Activated T-cell treated with anti-CD3 and anti-CD28 coated beads, Interleukin-2, amount 50 U/mL, for 4 hours (primary cell): ENCODE results near the gene NPBWR2. TPM values are rescaled to one million over a fixed set of nuclear protein-coding genes. Genes with fewer than 3 reads are reported as not detected.
"Not testable (repeated sequence)": the region's sequence is repeated elsewhere in the genome, so short reads cannot be mapped to it uniquely, and the experiment has no call there.

Source experiments
- ATAC-seq, 2 donors: fragments of 200-7000 bp; cut with Tn5 transposase; one replicate each; pipeline ENCODE4 v1.10.0; 2021
- DNase-seq: peaks from one replicate; pipeline ENCODE4 v3.0.0-alpha.2; 2020
- H3K27me3 Mint-ChIP-seq: one replicate; pipeline ENCODE4 v1.8.0; 2021; ENCODE audit warnings: low read depth, mixed read lengths
- H3K36me3 Mint-ChIP-seq: one replicate; pipeline ENCODE4 v1.8.0; 2022; ENCODE audit warnings: mixed read lengths; ENCODE audit not compliant: insufficient read depth
- H3K4me1 Mint-ChIP-seq: one replicate; pipeline ENCODE4 v1.8.0; 2021; ENCODE audit warnings: low read depth, mixed read lengths
- H3K4me3 Mint-ChIP-seq: one replicate; pipeline ENCODE4 v1.8.0; 2021; ENCODE audit warnings: mild to moderate bottlenecking, moderate library complexity, mixed read lengths
- H3K9me3 Mint-ChIP-seq: one replicate; pipeline ENCODE4 v1.8.0; 2021; ENCODE audit warnings: mixed read lengths
- total RNA-seq, 3 donors: library from RNA; stranded (reverse); gene quantifications; one replicate each; pipeline ENCODE4 v1.2.1, GENCODE V29; 2021

Gene NPBWR2
- total RNA-seq, 3 donors from 2014 or later, result not detected

DNA sequence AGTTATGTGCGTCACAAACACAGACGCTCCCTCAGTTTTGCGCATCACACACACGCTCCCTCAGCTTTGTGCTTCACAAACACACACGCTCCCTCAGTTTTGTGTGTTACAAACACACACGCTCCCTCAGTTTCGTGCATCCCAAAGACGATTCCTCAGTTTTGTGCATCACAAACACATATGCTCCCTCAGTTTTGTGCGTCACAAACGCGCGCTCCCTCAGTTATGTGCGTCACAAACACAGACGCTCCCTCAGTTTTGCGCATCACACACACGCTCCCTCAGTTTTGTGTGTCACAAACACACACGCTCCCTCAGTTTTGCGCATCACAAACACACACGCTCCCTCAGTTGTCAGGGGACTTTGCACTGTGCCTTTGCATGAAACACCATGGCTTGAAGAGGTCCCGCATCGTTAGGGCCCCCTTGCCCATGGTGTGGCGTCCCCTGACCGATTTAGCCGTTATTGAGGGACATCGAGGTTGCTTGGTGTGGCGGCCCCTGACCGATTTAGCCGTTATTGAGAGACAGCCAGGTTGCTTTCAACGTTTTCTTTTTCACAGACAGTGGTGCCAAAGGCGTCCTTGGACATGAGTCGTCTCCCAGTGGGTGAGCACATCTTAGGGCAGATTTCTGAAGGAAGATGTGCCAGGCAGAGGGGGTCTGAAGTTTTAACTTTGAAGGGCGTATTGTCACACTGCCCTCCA is 28.8 kb upstream of the NPBWR2 start:
- H3K4me3 Mint-ChIP-seq, result no peak overlapping the region
- no peaks in the 10 kb centered on the region for H3K4me1 Mint-ChIP-seq
- DNase-seq (peak; percentile 2), ATAC-seq (no peak)
- H3K27me3 Mint-ChIP-seq, result peaks cover 7% of the 10 kb centered on the region
- no peaks in the 10 kb centered on the region for H3K36me3 Mint-ChIP-seq
- H3K9me3 Mint-ChIP-seq, result no peaks in the 10 kb centered on the region

DNA sequence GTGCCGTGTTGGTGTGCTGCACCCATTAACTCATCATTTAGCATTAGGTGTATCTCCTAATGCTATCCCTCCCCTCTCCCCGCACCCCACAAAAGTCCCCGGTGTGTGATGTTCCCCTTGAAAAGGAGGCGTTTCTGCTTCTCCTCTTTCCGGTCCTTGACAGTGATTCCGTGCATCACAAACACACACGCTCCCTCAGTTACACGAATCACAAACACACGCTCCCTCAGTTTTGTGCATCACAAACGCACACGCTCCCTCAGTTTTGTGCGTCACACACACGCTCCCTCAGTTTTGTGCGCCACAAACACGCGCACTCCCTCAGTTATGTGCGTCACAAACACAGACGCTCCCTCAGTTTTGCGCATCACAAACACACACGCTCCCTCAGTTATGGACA is 27.4 kb upstream of the NPBWR2 start:
- not testable (repeated sequence) for ATAC-seq, DNase-seq, H3K36me3 Mint-ChIP-seq, H3K4me1 Mint-ChIP-seq, H3K9me3 Mint-ChIP-seq, H3K4me3 Mint-ChIP-seq, H3K27me3 Mint-ChIP-seq

DNA sequence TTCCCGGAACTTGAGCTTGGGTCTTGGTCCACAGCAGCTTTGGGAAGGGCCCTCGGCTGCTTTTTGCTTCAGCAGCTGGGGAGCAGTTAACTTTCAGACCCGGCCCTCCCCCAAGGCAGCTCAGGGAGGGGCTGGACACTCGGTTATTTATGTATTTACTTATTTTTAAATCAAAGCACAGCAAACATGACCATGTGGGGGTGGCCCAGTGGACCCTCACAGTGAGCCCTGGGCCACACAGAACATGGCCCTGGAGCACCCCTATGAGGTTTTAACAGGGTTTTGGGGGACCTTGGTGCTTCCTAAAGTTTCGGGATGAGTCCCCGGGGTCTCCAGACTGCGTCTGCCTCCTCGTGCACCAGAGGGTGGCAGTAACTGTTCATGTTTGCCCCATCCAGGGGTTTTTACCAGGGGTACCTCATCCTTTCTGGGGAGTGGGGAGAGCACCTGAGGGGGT is 26.6 kb upstream of the NPBWR2 start:
- H3K4me3 Mint-ChIP-seq, result no peak overlapping the region
- no peaks in the 10 kb centered on the region for H3K4me1 Mint-ChIP-seq
- peaks cover 12% of the 10 kb centered on the region for H3K27me3 Mint-ChIP-seq
- DNase-seq, result peak; percentile 1
- ATAC-seq, result no peak
- H3K36me3 Mint-ChIP-seq, result no peaks in the 10 kb centered on the region
- H3K9me3 Mint-ChIP-seq, result no peaks in the 10 kb centered on the region

DNA sequence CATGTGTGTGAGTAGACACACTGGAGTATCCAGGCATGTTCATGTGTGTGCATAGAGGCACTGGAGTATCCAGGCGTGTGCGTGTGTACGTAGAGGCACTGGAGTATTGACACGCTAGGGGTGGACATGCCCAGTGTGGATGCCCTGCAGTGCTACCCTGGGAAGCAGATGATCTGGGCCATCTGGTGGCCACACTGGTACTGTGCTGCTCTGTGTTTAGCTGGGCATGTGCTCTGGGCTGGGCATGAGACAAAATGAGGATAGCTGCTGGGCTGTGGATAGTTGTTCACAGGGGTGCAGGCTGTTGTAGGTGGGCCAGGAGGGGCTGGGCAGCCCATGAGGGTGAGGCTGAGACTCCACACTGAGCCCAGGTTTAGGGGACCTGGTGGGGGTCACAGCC is 24.0 kb upstream of the NPBWR2 start:
- no peaks in the 10 kb centered on the region for H3K4me1 Mint-ChIP-seq
- H3K36me3 Mint-ChIP-seq, result no peaks in the 10 kb centered on the region
- DNase-seq (peak; percentile 1), ATAC-seq (no peak)
- no peaks in the 10 kb centered on the region for H3K9me3 Mint-ChIP-seq
- no peak overlapping the region for H3K4me3 Mint-ChIP-seq
- peaks cover 18% of the 10 kb centered on the region for H3K27me3 Mint-ChIP-seq

DNA sequence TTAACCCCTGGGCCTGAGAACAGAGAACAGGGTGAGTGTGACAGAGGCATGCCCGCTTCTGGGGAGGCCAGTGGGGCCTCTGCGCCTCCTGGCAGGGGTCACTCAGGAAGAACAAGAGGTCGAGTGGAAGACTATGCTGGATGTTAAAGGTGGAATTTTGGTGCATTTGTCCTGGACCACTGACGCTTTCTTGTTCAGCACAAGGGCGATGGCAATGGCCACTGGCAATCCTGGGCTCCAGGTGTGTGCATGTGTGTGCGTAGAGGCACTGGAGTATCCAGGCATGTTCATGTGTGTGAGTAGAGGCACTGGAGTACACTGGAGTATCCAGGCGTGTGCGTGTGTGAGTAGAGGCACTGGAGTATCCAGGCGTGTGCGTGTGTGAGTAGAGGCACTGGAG is 23.5 kb upstream of the NPBWR2 start:
- DNase-seq (no peak), ATAC-seq (no peak)
- peaks cover 18% of the 10 kb centered on the region for H3K27me3 Mint-ChIP-seq
- no peaks in the 10 kb centered on the region for H3K4me1 Mint-ChIP-seq
- no peaks in the 10 kb centered on the region for H3K9me3 Mint-ChIP-seq
- no peak overlapping the region for H3K4me3 Mint-ChIP-seq
- H3K36me3 Mint-ChIP-seq, result no peaks in the 10 kb centered on the region

DNA sequence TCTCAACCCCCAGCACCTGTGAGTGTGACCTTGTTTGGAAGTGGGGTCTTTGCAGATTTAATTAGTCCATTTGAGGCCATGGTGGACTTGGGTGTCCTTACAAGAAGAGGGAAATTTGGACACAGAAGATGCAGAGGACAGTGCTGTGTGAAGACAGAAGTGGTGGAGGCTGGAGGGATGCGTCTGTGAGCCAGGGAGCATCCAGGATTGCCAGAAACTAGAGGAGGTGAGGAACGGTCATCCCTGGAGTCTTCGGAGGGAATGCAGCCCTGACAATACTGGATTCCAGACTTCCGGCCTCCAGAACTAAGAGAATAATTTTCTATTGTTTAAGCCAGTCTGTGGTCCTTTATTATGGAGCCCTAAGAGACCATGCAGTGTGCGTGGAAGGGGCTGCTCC is 22.9 kb upstream of the NPBWR2 start:
- no peak for DNase-seq

DNA sequence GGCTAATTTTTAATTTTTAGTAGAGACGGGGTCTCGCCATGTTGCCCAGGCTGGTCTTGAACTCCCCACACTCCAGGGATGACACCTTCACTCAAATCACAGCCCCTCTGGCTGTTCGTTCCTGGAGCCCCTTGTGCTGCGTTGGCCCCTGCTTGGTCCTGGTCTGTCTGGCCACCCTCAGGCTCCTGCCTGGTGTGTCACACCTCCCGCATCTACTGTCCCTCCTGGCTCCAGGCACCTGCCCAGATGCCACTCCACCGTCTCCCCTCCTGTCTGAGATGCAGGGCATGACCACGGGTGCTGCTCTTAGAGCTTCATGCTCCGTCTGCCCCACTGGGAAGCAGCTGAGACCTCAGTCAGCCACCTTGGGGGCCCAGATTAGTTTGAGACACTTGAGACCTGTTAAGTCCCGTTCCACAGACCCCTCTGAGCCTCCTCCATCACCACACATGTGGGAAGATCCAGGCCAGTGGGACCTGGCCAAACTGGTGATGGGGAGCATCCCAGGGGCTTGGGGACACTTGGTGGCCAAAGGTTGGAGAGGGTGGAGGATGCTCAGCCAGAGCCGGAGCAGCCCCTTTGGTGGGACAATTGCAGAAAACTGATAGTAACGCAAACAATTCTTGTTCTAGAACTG is 21.9 kb upstream of the NPBWR2 start:
- H3K27me3 Mint-ChIP-seq, result peaks cover 23% of the 10 kb centered on the region
- H3K36me3 Mint-ChIP-seq, result no peaks in the 10 kb centered on the region
- no peaks in the 10 kb centered on the region for H3K9me3 Mint-ChIP-seq
- H3K4me1 Mint-ChIP-seq, result no peaks in the 10 kb centered on the region
- DNase-seq, result no peak
- no peak for ATAC-seq
- no peak overlapping the region for H3K4me3 Mint-ChIP-seq

More for the DNA sequence above, 22.9 kb upstream of the NPBWR2 start:
- no peak for ATAC-seq
- Mint-ChIP-seq H3K4me3 (no peak overlapping the region), H3K27me3 (peaks cover 19% of the 10 kb centered on the region), H3K4me1 (no peaks in the 10 kb centered on the region), H3K9me3 (no peaks in the 10 kb centered on the region), H3K36me3 (no peaks in the 10 kb centered on the region)

DNA sequence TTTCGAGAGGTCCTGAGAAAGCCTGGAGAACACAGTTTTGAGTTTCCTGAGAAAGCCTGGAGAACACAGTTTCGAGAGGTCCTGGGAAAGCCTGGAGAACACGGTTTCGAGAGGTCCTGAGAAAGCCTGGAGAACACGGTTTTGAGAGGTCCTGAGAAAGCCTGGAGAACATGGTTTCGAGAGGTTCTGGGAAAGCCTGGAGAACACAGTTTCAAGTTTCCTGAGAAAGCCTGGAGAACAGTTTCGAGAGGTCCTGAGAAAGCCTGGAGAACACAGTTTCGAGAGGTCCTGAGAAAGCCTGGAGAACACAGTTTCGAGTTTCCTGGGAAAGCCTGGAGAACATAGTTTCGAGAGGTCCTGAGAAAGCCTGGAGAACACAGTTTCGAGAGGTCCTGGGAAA is 16.2 kb upstream of the NPBWR2 start:
- not testable (repeated sequence) for ATAC-seq, H3K9me3 Mint-ChIP-seq, H3K36me3 Mint-ChIP-seq, H3K4me3 Mint-ChIP-seq, DNase-seq
- Mint-ChIP-seq H3K27me3 (peaks cover 20% of the 10 kb centered on the region), H3K4me1 (peaks cover 10% of the 10 kb centered on the region)

DNA sequence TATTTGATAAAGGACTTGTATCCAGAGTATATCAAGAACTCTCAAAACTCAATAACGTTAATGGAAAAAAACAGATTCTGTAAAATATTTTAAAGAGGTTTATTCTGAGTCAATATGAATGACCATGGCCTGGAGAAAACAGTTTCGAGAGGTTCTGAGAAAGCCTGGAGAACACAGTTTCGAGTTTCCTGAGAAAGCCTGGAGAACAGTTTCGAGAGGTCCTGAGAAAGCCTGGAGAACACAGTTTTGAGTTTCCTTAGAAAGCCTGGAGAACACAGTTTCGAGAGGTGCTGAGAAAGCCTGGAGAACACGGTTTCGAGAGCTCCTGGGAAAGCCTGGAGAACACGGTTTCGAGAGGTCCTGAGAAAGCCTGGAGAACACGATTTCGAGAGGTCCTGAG is 15.6 kb upstream of the NPBWR2 start:
- not testable (repeated sequence) for H3K9me3 Mint-ChIP-seq, H3K36me3 Mint-ChIP-seq, DNase-seq, ATAC-seq, H3K4me3 Mint-ChIP-seq
- peaks cover 15% of the 10 kb centered on the region for H3K27me3 Mint-ChIP-seq
- peaks cover 10% of the 10 kb centered on the region for H3K4me1 Mint-ChIP-seq

DNA sequence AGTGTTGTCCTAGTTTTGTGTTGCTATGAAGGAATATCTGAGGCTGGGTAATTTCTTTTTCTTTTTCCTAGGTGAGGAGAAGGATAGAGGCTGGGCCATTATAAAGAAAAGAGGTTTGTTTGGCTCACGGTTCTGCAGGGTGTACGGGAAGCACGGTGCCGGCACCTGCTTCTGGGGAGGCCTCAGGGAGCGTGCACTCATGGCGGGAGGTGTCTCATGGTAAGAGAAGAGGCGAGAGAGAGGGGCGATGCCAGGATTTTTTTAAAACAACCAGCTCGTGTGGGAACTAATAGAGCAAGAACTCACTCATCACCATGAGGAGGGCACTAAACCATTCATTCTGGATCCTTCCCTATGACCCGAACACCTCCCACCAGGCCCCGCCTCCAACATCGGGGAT is 14.2 kb upstream of the NPBWR2 start:
- Mint-ChIP-seq H3K36me3 (no peaks in the 10 kb centered on the region), H3K9me3 (no peaks in the 10 kb centered on the region), H3K4me3 (no peak overlapping the region), H3K4me1 (peaks cover 10% of the 10 kb centered on the region), H3K27me3 (peaks cover 15% of the 10 kb centered on the region)
- ATAC-seq, result no peak
- DNase-seq, result no peak

DNA sequence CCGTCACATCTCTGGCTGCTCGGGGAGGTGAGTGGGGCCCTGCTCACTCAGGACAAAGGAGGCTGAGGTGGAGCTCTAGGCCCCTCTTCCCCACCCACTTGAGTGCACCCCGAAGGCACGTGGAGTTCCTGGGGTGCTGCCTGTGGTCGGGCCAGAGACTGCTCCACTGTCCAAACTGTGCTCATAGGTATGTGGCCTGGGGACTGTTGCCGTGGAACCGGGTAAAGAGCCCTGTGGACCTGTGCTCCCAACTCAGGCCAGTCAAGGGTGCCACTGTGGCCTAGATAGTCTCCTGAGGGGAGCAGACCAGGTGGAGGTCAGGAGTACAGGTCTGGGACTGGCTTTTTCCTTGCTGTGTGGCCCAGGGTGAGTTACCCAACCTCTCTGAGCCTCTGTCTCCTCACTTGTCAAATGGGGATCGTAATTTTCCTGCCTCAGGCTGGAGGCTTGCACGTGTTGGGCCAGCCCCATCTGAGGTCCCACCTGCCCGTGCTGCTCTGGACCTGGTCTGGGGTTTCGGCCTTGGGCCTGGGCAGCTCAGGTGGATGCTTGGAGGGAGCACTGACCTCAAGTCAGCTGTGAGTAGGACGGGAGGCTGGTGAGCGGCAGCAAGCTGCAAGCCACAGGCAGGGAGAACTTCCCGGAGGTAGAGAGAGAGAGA is 12.4 kb upstream of the NPBWR2 start:
- ATAC-seq, result peak in 1 of 2 donors; percentile 19
- no peak for DNase-seq

DNA sequence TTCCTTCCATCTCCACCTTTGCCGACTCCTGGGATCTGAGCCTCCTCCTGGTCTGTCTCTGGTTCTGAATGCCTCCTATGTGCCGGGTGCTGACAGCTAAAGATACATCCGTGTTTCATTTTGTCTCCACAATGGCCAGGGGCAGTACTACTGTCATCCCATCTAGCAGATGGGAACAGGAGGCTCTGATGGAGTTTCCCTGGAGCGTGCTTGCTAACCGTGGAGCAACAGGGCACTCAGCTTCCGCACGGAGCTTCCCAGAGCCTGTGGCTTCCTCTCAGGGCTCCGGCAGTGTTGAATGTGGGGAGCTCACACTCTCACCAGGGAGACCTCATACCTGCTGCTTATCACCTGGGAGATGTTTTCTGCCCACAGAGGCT is 11.9 kb upstream of the NPBWR2 start:
- Mint-ChIP-seq H3K27me3 (peaks cover 9% of the 10 kb centered on the region), H3K9me3 (no peaks in the 10 kb centered on the region), H3K4me1 (peaks cover 10% of the 10 kb centered on the region), H3K4me3 (no peak overlapping the region), H3K36me3 (no peaks in the 10 kb centered on the region)
- ATAC-seq, result no peak
- no peak for DNase-seq

More for the DNA sequence above, 12.4 kb upstream of the NPBWR2 start:
- Mint-ChIP-seq H3K9me3 (no peaks in the 10 kb centered on the region), H3K36me3 (no peaks in the 10 kb centered on the region), H3K4me3 (peak overlapping the region; percentile 58), H3K27me3 (peaks cover 12% of the 10 kb centered on the region), H3K4me1 (peaks cover 10% of the 10 kb centered on the region)

DNA sequence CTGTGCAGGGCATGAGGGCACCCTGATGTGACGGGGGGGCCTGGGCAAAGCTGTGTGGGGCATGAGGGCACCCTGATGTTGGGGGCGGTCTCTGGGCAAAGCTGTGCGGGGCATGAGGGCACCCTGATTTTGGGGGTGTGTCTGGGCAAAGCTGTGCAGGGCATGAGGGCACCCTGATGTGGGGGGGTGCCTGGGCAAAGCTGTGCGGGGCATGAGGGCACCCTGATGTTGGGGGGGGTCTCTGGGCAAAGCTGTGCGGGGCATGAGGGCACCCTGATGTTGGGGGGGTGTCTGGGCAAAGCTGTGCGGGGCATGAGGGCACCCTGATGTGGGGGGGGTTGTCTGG is 10.0 kb upstream of the NPBWR2 start:
- H3K4me3 Mint-ChIP-seq, H3K27me3 Mint-ChIP-seq, H3K9me3 Mint-ChIP-seq, ATAC-seq, DNase-seq, H3K36me3 Mint-ChIP-seq: not testable (repeated sequence)
- peaks cover 10% of the 10 kb centered on the region for H3K4me1 Mint-ChIP-seq

DNA sequence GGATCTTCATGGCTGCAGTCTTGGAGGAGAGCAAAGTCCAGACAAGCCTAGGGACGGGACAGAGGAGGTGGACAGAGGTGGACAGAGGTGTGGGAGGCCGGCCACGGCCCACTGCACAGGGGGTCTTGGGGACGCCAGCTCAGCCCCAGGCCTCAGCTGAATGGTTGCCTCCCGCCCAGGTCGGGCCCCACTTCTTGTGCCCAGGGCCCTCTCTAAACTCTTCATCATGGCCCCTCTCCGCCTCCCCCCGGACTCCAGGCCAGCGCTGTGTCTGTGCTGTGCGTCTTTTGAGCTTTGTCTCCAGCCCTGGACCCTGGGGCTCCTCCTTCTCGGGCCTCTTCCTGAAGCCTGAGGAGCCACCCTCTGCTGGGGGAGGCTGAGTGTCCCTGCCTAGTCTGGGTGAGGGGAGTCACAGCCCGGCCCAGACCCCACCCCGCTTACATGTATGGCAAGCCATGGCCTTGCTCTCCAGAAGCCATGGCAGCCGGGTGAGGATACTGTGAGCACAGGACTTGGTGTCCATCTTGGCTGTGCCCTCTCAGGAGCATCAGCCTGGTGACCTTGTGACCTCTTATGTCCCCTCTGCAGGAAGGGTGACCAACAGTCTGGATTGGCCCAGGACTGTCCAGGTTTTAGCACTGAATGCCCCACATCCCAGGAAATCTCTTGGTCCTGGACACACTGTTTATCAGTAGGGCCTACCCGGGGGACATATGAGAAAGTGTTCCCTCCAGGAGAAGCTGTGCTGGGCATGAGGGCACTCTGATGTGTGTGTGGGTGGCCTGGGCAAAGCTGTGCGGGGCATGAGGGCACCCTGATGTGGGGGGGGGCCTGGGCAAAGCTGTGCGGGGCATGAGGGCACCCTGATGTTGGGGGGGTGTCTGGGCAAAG is 9.4 kb upstream of the NPBWR2 start:
- ATAC-seq (no peak), DNase-seq (no peak)
- Mint-ChIP-seq H3K4me1 (peaks cover 10% of the 10 kb centered on the region), H3K9me3 (no peaks in the 10 kb centered on the region), H3K4me3 (no peak overlapping the region), H3K27me3 (peaks cover 4% of the 10 kb centered on the region), H3K36me3 (no peaks in the 10 kb centered on the region)
